Skeletal muscle cell (primary cell): Measurements from ENCODE around the gene HESX1.

Source experiments
- DNase-seq: peaks from one replicate; pipeline ENCODE4 v3.0.0-alpha.2; 2010; ENCODE audit warnings: low read depth
- H3K4me3 ChIP-seq: 2 replicates; pipeline ENCODE4 v1.5.1; 2011; ENCODE audit warnings: low read depth, mild to moderate bottlenecking, control low read depth, low read length, moderate library complexity

Gene HESX1

GRCh38 chr3:57199895-57200297, at the start of gene HESX1:
HESX1 (minus strand) TSS chr3:57199978; CDS start chr3:57199918, 60 bp downstream.
- H3K4me3 ChIP-seq: no peak within 1 kb of the TSS
- no peak for DNase-seq

- no peak overlapping the region for H3K4me3 ChIP-seq
- no peak for DNase-seq
Measured at GRCh38 chr3:57244946-57245345, 45.2 kb upstream of the HESX1 start.

DNA sequence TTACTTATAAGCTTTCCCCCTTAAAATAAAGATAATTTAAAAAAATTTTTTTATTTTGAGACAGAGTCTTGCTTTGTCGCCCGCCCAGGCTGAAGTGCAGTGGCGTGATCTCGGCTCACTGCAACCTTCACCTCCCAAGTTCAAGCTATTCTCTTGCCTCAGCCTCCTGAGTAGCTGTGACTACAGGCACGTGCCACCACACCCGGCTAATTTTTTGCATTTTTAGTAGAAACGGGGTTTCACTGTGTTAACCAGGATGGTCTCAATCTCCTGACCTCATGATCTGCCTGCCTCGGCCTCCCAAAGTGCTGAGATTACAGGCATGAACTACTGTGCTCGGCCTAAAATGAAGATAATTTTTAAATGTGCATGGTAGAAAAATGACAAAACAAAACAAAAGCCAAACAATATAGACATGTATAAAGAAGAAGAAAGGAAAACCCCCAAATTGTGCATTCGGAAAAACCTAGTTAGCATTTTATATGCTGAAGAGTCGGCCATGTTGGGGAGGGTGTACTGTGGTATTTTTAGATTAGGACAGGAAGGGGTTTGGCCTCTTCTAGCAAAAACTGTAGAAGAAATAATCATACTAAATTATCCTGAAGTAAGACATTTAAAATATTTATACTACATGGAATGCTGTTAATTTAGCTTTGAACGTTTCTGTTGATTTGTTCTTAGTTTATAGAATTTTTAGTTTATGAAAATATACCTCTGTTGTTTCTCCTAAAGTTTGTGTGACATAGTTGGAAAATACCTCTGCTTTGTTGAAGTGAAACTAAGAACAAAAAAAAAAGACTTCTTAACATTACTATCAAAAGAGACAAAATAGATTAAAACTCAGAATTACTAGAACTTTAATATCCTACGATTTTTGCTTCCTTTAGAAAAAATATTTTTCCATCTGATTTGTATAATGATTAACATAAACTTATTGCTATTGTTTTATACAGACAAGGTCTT, 35.1 kb upstream of the HESX1 start:
- DNase-seq: no peak
- no peak overlapping the region for H3K4me3 ChIP-seq

GRCh38 chr3:57233799-57234198, 34.0 kb upstream of the HESX1 start:
- no peak for DNase-seq
- H3K4me3 ChIP-seq: no peak overlapping the region

GRCh38 chr3:57230006-57230405, 30.2 kb upstream of the HESX1 start:
- no peak for DNase-seq
- no peak overlapping the region for H3K4me3 ChIP-seq

- peak overlapping the region; percentile 86 for H3K4me3 ChIP-seq
- no peak for DNase-seq
Measured at GRCh38 chr3:57227930-57228751, 28.4 kb upstream of the HESX1 start.

GRCh38 chr3:57227204-57227929, 27.6 kb upstream of the HESX1 start, which contains the start of gene APPL1:
APPL1 (plus strand) TSS chr3:57227729; CDS start chr3:57227884, 155 bp downstream.
- DNase-seq: peak; percentile 60
- peak within 1 kb of the TSS; percentile 86 for H3K4me3 ChIP-seq

GRCh38 chr3:57226176-57226575, 26.4 kb upstream of the HESX1 start:
- H3K4me3 ChIP-seq: no peak overlapping the region
- DNase-seq: no peak

GRCh38 chr3:57224856-57225255, 25.1 kb upstream of the HESX1 start:
- DNase-seq: no peak
- no peak overlapping the region for H3K4me3 ChIP-seq

DNA sequence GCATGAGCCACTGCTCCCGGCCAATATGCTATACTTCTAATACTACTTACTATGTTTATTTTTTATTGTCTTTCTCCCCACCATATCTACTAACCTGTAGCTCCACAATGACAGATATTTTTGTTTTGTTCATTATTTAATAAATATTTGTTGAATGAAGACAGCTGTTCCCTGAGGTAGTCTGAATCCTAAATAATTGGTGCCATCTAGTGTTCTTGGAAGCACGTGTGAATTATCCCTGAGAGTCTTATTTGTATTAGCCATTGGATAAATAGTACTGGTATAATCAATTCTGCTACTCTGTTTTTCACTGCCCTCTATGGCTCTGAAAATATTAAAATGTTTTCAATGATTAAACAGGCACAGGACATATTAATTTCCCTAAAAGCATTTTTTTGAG, 22.1 kb upstream of the HESX1 start:
- no peak for DNase-seq
- no peak overlapping the region for H3K4me3 ChIP-seq

DNA sequence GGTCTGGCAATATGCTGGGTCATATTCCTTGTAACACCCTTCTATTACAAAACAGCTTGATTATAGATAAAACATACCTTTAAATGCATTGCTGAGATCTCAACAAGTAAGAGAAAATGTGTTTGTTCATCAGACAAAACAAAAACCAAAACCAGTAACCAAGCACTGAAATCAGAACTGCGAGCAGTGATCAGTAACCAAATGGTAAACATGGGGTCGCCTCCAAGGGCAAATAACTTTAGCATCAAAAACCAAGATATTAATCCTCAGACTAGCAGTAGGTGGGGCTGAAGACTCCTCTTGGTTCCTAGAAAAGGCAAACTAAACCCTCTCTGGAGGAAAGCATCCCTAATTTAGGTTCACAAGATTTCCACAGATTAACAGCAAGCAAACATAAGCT, 6.6 kb upstream of the HESX1 start:
- no peak overlapping the region for H3K4me3 ChIP-seq
- no peak for DNase-seq

- DNase-seq: no peak
Measured at GRCh38 chr3:57194641-57195040, 5.1 kb downstream of the HESX1 start.

GRCh38 chr3:57192028-57192427, 7.8 kb downstream of the HESX1 start:
- H3K4me3 ChIP-seq: no peak overlapping the region
- DNase-seq: no peak

More at GRCh38 chr3:57194641-57195040, 5.1 kb downstream of the HESX1 start:
- no peak overlapping the region for H3K4me3 ChIP-seq

GRCh38 chr3:57184526-57184925, 15.3 kb downstream of the HESX1 start:
- no peak for DNase-seq

GRCh38 chr3:57179580-57180410, 20.0 kb downstream of the HESX1 start:
- H3K4me3 ChIP-seq: no peak overlapping the region
- no peak for DNase-seq

More at GRCh38 chr3:57184526-57184925, 15.3 kb downstream of the HESX1 start:
- no peak overlapping the region for H3K4me3 ChIP-seq

- H3K4me3 ChIP-seq: no peak overlapping the region
- no peak for DNase-seq
Measured at GRCh38 chr3:57176045-57176444, 23.7 kb downstream of the HESX1 start.

- no peak for DNase-seq
- H3K4me3 ChIP-seq: no peak overlapping the region
Measured at GRCh38 chr3:57173687-57174086, 26.1 kb downstream of the HESX1 start.

DNA sequence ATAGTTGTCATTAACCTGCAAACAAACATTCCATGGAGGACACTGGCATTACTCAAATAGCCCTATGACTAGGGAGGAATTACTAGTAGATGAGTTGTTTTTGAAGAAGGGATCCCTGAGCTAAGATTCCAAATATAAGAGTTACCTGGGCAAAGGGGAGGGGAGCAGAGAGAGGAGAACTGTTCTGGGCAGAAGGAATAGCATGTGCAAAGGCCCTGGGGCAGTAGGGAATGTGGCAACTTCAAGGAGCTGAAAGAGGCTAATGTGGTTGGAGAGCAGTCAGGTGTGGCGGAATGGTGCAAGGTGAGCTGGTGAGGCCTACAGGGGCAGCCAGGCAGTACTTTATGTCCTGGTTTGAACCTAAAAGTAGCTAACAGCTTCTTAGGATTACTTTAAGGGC, 28.8 kb downstream of the HESX1 start:
- DNase-seq: no peak
- H3K4me3 ChIP-seq: no peak overlapping the region
